Measurements from ENCODE around the gene RHBDF1.

- no peak for TF ChIP-seq BHLHE40 (IDR thresholded peaks at IDR 0.05; ENCODE audit: borderline replicate concordance)
- TF ChIP-seq FOXA1 (IDR thresholded peaks at IDR 0.05): no peak
- TF ChIP-seq ZNF384 (IDR thresholded peaks at IDR 0.05): no peak
- no peak for TF ChIP-seq SUZ12 (IDR thresholded peaks at IDR 0.05)
- TF ChIP-seq SP1 (IDR thresholded peaks at IDR 0.05): no peak
- TF ChIP-seq PKNOX1 (IDR thresholded peaks at IDR 0.05): no peak
- TF ChIP-seq FOXK2 (IDR thresholded peaks at IDR 0.05): no peak
- TF ChIP-seq CTBP1 (IDR thresholded peaks at IDR 0.05; ENCODE audit: borderline replicate concordance): no peak
- TF ChIP-seq ELF4 (IDR thresholded peaks at IDR 0.05): no peak
Observed at GRCh38 chr16:54237-54581, 18.2 kb downstream of the RHBDF1 start.

All from HEK293T (cell line).